Activated B cell treated with CpG ODN at 0.5 μM for 24 hours (primary cell): ENCODE data around the gene CTNND1. TPM values are rescaled to one million over a fixed set of nuclear protein-coding genes. Genes with fewer than 3 reads are reported as not detected.

Source experiments
- ATAC-seq: fragments of 200-7000 bp; cut with Tn5 transposase; one replicate; pipeline ENCODE4 v1.10.0; 2021; ENCODE audit warnings: low read depth, mild to moderate bottlenecking, moderate library complexity
- CTCF ChIA-PET: fragments of 350-600 bp; sonication (Branson Sonifier 250); formaldehyde crosslinking; loops from one replicate; lab custom pipeline; 2021; ENCODE audit warnings: antibody characterized with exemption; lab: Charles Lee
- POLR2A ChIA-PET: fragments of 350-600 bp; sonication (Branson Sonifier 250); formaldehyde crosslinking; loops from one replicate; lab custom pipeline; 2021; ENCODE audit warnings: antibody characterized with exemption; lab: Charles Lee
- DNase-seq: peaks from one replicate; pipeline ENCODE4 v3.0.0; 2022
- H3K27ac Mint-ChIP-seq: one replicate; pipeline ENCODE4 v1.8.0; 2020; ENCODE audit warnings: mixed read lengths
- H3K27me3 Mint-ChIP-seq: one replicate; pipeline ENCODE4 v1.8.0; 2021; ENCODE audit warnings: mixed read lengths
- H3K36me3 Mint-ChIP-seq: one replicate; pipeline ENCODE4 v1.8.0; 2021; ENCODE audit warnings: low read depth, mixed read lengths
- H3K4me1 Mint-ChIP-seq: one replicate; pipeline ENCODE4 v1.8.0; 2021; ENCODE audit warnings: mixed read lengths
- H3K4me3 Mint-ChIP-seq: one replicate; pipeline ENCODE4 v1.8.0; 2020; ENCODE audit warnings: mild to moderate bottlenecking, mixed read lengths
- H3K9me3 Mint-ChIP-seq: one replicate; pipeline ENCODE4 v1.8.0; 2020; ENCODE audit warnings: mixed read lengths
- intact Hi-C: fragments of 100-400 bp; cut with micrococcal nuclease; formaldehyde crosslinking; loops from one replicate; pipeline ENCODE4 v1.15.1; 2024
- total RNA-seq: library from RNA; stranded (reverse); gene quantifications from 2 replicates; pipeline ENCODE4 v1.2.3, GENCODE V29; 2022
- TF ChIP-seq, protein P1 (sequence below): fragments of 200-600 bp; IDR thresholded peaks from one replicate; pipeline ENCODE4 v1.8.0; 2022; ENCODE audit warnings: antibody characterized with exemption, mild to moderate bottlenecking

The CTNND1 gene
- total RNA-seq, 1 donor from 2014 or later: 42.3 TPM

DNA sequence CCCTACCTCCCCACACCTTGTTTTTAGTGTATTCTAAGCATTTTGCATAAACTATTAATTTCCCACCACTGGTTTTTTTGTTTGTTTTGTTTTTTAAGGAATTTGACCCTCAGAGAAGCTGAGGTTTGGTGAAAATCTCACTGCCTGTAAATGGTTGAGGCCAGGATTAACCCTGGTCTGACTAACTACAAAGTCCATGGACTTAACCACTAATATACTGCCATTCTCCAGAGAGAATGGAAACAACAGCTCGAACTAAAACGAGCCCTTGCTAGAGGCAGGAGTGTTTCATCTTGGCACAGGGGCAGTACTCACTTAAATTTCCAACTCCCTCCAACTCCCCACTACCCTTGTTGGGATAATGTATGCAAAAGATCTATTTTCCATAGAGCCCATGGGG lies 3.0 kb downstream of the CTNND1 start:
- Mint-ChIP-seq H3K4me3 (no peak overlapping the region), H3K9me3 (no peaks in the 10 kb centered on the region), H3K27me3 (no peaks in the 10 kb centered on the region), H3K27ac (no peak overlapping the region), H3K4me1 (peaks cover 34% of the 10 kb centered on the region), H3K36me3 (peaks cover 4% of the 10 kb centered on the region)
- ATAC-seq: no peak
- CTCF ChIA-PET: interaction anchor here (1.2 to 8.7 kb wide), 3 partner anchors 15 to 37 kb away, joined by 3 to 69 read pairs (median 4); no protein-coding TSS in a partner anchor
- DNase-seq: no peak
- intact Hi-C loops: no loop called here
- POLR2A ChIA-PET: interaction anchor here (0.6 to 0.9 kb wide), 2 partner anchors 16 to 36 kb away, joined by 3 to 9 read pairs; no protein-coding TSS in a partner anchor
- TF ChIP-seq, protein P1, sequence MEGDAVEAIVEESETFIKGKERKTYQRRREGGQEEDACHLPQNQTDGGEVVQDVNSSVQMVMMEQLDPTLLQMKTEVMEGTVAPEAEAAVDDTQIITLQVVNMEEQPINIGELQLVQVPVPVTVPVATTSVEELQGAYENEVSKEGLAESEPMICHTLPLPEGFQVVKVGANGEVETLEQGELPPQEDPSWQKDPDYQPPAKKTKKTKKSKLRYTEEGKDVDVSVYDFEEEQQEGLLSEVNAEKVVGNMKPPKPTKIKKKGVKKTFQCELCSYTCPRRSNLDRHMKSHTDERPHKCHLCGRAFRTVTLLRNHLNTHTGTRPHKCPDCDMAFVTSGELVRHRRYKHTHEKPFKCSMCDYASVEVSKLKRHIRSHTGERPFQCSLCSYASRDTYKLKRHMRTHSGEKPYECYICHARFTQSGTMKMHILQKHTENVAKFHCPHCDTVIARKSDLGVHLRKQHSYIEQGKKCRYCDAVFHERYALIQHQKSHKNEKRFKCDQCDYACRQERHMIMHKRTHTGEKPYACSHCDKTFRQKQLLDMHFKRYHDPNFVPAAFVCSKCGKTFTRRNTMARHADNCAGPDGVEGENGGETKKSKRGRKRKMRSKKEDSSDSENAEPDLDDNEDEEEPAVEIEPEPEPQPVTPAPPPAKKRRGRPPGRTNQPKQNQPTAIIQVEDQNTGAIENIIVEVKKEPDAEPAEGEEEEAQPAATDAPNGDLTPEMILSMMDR: no peak

DNA sequence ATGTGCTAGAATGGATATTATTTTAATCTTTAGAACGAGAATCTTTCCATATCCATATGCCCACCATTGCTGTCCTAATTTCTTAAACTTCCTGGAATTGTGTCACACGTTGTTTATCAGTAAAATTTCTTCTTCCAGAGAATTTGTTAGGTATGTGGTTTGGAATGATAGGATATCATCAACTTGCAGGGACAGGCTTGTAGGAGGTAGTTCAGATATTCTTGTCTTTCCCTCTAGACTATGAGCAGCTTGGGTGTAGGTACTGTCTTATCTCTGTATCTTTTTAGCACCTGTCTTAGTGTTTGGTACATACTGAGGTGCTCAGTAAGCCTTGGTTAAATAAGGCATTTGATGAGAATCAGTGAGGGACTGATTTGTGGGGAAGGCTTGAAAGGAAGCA lies 3.4 kb downstream of the CTNND1 start:
- no peaks in the 10 kb centered on the region for H3K9me3 Mint-ChIP-seq
- ChIA-PET POLR2A (interaction anchor here (0.6 kb wide), 1 partner anchor 15 kb away, joined by 9 read pairs; no protein-coding TSS in a partner anchor), CTCF (interaction anchor here (1.2 to 8.7 kb wide), 4 partner anchors 14 to 36 kb away, joined by 3 to 69 read pairs (median 6); no protein-coding TSS in a partner anchor)
- intact Hi-C loops: no loop called here
- H3K27me3 Mint-ChIP-seq: no peaks in the 10 kb centered on the region
- peaks cover 33% of the 10 kb centered on the region for H3K4me1 Mint-ChIP-seq
- TF ChIP-seq, protein P1: no peak
- ATAC-seq: no peak
- peaks cover 4% of the 10 kb centered on the region for H3K36me3 Mint-ChIP-seq
- no peak overlapping the region for H3K27ac Mint-ChIP-seq
- no peak for DNase-seq
- no peak overlapping the region for H3K4me3 Mint-ChIP-seq

DNA sequence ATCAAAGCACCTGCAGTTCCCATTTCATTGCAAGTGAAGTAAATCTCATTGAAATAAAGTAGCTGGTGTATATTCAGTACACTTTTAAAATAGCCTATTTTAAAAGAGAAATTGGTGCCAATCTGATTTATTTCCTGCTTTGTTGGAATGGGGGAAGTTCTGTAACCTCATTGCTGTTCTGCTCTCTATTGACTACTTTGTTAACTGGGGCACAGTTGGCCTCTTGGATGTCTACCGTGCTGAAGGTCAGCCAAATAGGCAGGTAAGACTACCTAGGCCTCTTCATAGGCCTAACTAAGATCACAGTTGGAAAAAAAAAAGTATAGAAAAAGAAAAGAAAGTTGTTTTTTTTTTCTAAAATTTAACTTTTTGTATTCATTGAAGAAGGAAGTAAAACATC lies 9.2 kb downstream of the CTNND1 start:
- intact Hi-C loops: no loop called here
- no peak for ATAC-seq
- Mint-ChIP-seq H3K27me3 (no peaks in the 10 kb centered on the region), H3K27ac (peak overlapping the region; percentile 21), H3K36me3 (peaks cover 3% of the 10 kb centered on the region), H3K4me1 (peaks cover 20% of the 10 kb centered on the region), H3K4me3 (no peak overlapping the region), H3K9me3 (no peaks in the 10 kb centered on the region)
- no peak for DNase-seq
- CTCF ChIA-PET: interaction anchor here (0.9 kb wide), 1 partner anchor 20 kb away, joined by 3 read pairs; no protein-coding TSS in a partner anchor
- TF ChIP-seq, protein P1: no peak
- POLR2A ChIA-PET: interaction anchor here (0.6 to 0.7 kb wide), 2 partner anchors 10 to 14 kb away, joined by 5 to 7 read pairs; no protein-coding TSS in a partner anchor

DNA sequence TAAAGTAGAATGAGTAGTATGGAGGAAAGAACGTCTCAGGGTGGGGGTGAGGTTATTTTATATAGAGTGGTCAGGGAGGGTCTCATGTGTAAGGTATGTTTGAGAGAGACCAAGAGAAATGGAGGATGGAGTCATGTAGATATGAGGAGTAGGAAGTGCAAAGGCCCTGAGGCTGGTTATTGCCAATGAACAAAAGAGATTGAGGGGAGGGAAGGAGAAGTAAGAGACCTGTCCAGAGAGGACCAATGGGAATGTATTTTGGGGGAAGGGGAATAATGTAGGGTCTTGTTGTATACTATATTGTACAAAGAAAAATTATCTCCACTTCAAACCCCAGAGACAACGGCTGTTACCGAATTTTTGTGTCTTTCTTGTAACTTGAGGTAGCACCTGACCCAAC lies 9.8 kb downstream of the CTNND1 start:
- CTCF ChIA-PET: interaction anchor here (0.9 kb wide), 1 partner anchor 19 kb away, joined by 3 read pairs; no protein-coding TSS in a partner anchor
- Mint-ChIP-seq H3K27me3 (no peaks in the 10 kb centered on the region), H3K36me3 (peaks cover 3% of the 10 kb centered on the region), H3K4me3 (no peak overlapping the region), H3K9me3 (no peaks in the 10 kb centered on the region), H3K27ac (no peak overlapping the region), H3K4me1 (peaks cover 26% of the 10 kb centered on the region)
- POLR2A ChIA-PET: interaction anchor here (0.7 kb wide), 1 partner anchor 10 kb away, joined by 5 read pairs; no protein-coding TSS in a partner anchor
- ATAC-seq (no peak), DNase-seq (no peak)
- TF ChIP-seq, protein P1: no peak
- intact Hi-C loops: no loop called here

DNA sequence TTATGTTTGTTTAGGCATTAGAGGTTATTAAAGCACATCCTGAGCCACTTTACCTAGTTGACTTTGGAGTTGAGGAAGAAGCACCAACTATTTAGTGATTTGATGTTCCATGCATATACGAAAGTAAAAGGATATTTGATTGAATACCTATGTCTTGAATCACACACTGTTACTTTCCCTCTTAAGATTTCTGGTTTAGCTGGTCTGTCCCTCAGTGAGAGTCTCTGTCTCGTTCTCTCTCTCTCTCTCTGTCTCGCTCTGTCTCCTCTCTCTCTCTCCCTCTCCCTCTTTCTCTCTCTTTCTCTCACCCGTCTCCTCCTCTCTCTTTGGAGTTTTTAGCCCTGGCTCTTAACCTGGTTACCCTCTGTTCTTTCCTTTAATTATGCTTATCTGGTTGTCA lies 11.0 kb downstream of the CTNND1 start:
- H3K36me3 Mint-ChIP-seq: peaks cover 3% of the 10 kb centered on the region
- ChIA-PET POLR2A (interaction anchor here (0.6 kb wide), 2 partner anchors 8 to 18 kb away, joined by 3 to 4 read pairs; no protein-coding TSS in a partner anchor), CTCF (interaction anchor here (0.9 kb wide), 1 partner anchor 20 kb away, joined by 3 read pairs; no protein-coding TSS in a partner anchor)
- ATAC-seq: no peak
- no peaks in the 10 kb centered on the region for H3K27me3 Mint-ChIP-seq
- no peaks in the 10 kb centered on the region for H3K9me3 Mint-ChIP-seq
- TF ChIP-seq, protein P1: no peak
- no peak for DNase-seq
- H3K4me1 Mint-ChIP-seq: peaks cover 29% of the 10 kb centered on the region
- intact Hi-C loops: no loop called here
- H3K27ac Mint-ChIP-seq: no peak overlapping the region
- H3K4me3 Mint-ChIP-seq: no peak overlapping the region
